HL-60 (cell line): ENCODE measurements around the gene HOXB13.

Experiments used
- DNase-seq, 2 experiments: peaks; one replicate each; pipeline ENCODE4 v3.0.0-alpha.2; 2010 to 2020; ENCODE audit warnings: low read depth in 1 of 2, low spot score in 1 of 2
- H3K27ac ChIP-seq: fragments of 250-450 bp; sonication (Bioruptor Pico); replicated peaks from 2 replicates; pipeline ENCODE4 v1.5.1; 2020; ENCODE audit warnings: mild to moderate bottlenecking, moderate library complexity
- H3K27me3 ChIP-seq: fragments of 250-450 bp; sonication (Bioruptor Pico); 2 replicates; pipeline ENCODE4 v1.5.1; 2021; ENCODE audit warnings: mild to moderate bottlenecking, moderate library complexity; ENCODE audit not compliant: insufficient read depth, poor library complexity, severe bottlenecking
- H3K4me3 ChIP-seq: replicated peaks from 2 replicates; pipeline ENCODE4 v1.5.1; 2011; ENCODE audit warnings: mild to moderate bottlenecking, control low read depth, low read length; ENCODE audit not compliant: insufficient read depth
- GABPA ChIP-seq: IDR thresholded peaks from 2 replicates; pipeline ENCODE4 v1.6.1; 2012; ENCODE audit warnings: low read depth
- POLR2AphosphoS5 ChIP-seq: IDR thresholded peaks from 2 replicates; pipeline ENCODE4 v1.6.1; 2012; ENCODE audit warnings: low read depth
- SPI1 ChIP-seq: IDR thresholded peaks from 2 replicates; pipeline ENCODE4 v1.6.1; 2012; ENCODE audit warnings: low read depth, mild to moderate bottlenecking, borderline replicate concordance
- TF ChIP-seq, protein P1 (sequence below): IDR thresholded peaks from 2 replicates; pipeline ENCODE4 v1.6.1; 2012; ENCODE audit warnings: low read depth; ENCODE audit not compliant: insufficient replicate concordance
- TF ChIP-seq, protein P2 (sequence below): IDR thresholded peaks from one replicate; pipeline ENCODE4 v1.5.1; 2011; ENCODE audit warnings: low read length, control low read depth, inconsistent platforms; ENCODE audit not compliant: insufficient read depth

The HOXB13 gene

DNA sequence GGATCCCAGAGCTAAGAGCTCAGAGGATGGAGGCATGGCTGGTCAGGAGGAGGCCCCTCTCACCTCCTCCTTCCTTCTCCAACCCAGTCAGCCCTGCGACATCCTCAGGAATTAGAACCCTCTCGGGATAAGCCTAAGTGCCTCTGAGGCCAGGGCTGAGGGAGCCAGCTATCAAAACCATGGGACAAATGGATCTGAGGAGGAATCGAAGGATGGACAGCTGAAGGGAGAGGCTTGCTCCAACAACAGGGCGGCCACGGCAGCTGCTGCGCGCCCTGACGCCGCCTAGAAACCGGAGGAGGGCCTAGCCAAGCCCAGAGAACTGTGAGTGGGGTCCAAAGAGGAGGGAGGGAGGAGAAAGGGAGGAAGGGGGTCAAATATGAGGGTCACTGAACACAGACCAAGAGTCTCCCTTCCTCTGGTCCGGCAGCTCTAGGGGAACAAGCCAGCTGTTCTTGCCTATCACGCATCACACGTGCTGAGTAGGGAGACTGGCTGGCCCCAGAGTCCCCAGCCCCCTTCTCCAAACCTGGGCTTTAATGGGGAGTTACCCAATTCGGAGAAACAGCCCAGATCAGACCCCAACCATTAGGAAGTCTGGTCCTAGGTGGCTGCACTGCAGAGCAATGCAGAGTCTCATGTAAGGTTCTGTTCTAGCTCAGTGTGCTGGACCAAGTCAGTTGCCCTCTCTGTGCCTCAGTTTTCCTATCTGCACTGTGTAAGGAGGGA is 5.9 kb upstream of the HOXB13 start:
- peaks cover 84% of the 10 kb centered on the region for H3K27me3 ChIP-seq
- no peak for DNase-seq
- H3K4me3 ChIP-seq = no peak overlapping the region
- TF ChIP-seq POLR2AphosphoS5 (no peak), GABPA (no peak), SPI1 (no peak)
- TF ChIP-seq, protein P1, sequence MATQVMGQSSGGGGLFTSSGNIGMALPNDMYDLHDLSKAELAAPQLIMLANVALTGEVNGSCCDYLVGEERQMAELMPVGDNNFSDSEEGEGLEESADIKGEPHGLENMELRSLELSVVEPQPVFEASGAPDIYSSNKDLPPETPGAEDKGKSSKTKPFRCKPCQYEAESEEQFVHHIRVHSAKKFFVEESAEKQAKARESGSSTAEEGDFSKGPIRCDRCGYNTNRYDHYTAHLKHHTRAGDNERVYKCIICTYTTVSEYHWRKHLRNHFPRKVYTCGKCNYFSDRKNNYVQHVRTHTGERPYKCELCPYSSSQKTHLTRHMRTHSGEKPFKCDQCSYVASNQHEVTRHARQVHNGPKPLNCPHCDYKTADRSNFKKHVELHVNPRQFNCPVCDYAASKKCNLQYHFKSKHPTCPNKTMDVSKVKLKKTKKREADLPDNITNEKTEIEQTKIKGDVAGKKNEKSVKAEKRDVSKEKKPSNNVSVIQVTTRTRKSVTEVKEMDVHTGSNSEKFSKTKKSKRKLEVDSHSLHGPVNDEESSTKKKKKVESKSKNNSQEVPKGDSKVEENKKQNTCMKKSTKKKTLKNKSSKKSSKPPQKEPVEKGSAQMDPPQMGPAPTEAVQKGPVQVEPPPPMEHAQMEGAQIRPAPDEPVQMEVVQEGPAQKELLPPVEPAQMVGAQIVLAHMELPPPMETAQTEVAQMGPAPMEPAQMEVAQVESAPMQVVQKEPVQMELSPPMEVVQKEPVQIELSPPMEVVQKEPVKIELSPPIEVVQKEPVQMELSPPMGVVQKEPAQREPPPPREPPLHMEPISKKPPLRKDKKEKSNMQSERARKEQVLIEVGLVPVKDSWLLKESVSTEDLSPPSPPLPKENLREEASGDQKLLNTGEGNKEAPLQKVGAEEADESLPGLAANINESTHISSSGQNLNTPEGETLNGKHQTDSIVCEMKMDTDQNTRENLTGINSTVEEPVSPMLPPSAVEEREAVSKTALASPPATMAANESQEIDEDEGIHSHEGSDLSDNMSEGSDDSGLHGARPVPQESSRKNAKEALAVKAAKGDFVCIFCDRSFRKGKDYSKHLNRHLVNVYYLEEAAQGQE = no peak
- TF ChIP-seq, protein P2, sequence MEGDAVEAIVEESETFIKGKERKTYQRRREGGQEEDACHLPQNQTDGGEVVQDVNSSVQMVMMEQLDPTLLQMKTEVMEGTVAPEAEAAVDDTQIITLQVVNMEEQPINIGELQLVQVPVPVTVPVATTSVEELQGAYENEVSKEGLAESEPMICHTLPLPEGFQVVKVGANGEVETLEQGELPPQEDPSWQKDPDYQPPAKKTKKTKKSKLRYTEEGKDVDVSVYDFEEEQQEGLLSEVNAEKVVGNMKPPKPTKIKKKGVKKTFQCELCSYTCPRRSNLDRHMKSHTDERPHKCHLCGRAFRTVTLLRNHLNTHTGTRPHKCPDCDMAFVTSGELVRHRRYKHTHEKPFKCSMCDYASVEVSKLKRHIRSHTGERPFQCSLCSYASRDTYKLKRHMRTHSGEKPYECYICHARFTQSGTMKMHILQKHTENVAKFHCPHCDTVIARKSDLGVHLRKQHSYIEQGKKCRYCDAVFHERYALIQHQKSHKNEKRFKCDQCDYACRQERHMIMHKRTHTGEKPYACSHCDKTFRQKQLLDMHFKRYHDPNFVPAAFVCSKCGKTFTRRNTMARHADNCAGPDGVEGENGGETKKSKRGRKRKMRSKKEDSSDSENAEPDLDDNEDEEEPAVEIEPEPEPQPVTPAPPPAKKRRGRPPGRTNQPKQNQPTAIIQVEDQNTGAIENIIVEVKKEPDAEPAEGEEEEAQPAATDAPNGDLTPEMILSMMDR = no peak
- H3K27ac ChIP-seq = no peak overlapping the region

DNA sequence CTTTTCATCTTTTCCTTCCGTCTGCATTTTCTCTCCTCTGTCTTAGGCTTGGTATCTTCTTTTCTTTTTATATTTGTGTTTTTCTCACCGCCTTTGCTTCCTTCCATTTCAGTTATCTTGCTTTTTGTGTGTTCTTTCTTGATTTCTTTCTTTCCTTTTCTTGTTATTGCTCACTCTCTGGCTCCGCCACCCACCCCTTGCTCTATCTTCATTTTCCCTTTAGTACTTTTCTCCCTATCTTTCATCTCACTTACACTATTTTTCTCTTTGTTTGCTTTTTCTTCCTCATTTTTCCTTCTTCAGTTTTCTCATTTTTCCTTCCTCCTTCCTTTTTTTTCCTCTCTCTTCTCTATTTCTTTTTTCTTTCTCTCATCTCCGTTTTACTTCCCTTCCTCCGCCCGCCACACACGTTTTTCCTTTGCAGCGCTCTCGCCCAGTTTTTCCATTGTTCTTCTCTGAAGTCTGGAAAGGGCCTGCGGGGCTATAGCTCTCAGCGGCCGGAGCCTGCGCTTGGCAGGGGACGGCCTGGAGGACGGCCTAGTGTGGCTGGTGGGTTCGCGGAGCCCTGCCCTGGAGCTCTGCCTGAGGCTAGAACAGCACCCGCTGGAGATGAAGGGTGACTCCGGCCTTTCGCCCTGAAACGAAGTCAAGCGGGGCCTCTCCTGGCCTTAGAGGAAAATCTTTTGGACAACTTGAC is 5.2 kb upstream of the HOXB13 start:
- no peak overlapping the region for H3K4me3 ChIP-seq
- no peak for DNase-seq
- TF ChIP-seq, protein P1 = no peak
- TF ChIP-seq, protein P2 = no peak
- no peak for TF ChIP-seq SPI1
- no peak for TF ChIP-seq GABPA
- TF ChIP-seq POLR2AphosphoS5 = no peak
- peaks cover 84% of the 10 kb centered on the region for H3K27me3 ChIP-seq
- H3K27ac ChIP-seq = no peak overlapping the region

DNA sequence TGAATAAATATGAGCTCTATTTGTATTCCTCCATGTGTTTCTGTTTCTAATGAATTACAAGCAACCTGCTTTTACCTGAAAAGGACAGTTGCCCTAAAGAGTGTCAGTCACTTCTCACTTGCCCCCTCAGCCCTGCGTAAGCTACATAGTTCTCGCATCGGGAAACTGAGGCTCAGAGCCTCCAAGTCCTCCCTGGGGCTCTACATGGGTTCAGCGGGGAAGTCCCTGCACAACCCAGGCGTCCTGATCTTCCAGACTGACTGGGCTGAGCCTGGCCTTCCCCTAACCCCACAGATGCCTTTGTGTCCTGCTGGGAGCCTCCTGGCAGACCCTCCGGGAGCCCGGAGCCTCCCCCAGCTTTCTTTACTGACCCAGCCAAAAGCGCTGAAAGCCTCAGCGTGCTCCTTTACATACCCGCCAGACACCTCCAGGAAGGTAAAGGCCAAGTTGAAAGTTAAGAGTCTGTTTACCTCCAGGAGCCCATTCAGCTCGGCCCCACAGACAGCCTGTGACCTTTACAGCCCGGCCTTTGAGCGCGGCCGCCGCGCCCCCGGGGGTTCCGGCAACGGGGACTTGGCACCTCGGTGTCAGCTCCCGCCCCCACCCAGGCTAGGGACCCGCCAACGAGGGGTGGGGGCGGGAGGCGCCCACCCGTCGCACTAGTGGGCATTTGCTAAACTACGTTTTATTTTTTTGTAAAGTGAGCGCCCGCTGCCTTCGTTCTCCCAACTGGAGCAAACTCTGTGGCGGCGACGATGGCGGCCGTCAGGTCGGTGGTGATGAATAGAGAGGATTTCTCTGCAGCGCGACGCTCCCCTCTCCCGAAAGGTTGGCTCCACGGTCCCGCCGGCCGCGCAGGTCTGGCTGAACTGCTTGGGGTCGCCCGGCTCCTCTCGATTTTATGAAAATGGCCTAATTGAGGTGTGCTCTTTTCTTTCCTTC is 4.4 kb upstream of the HOXB13 start:
- Histone ChIP-seq H3K4me3 (no peak overlapping the region), H3K27ac (no peak overlapping the region), H3K27me3 (peaks cover 85% of the 10 kb centered on the region)
- no peak for DNase-seq
- TF ChIP-seq POLR2AphosphoS5 (no peak), SPI1 (no peak), GABPA (no peak)

DNA sequence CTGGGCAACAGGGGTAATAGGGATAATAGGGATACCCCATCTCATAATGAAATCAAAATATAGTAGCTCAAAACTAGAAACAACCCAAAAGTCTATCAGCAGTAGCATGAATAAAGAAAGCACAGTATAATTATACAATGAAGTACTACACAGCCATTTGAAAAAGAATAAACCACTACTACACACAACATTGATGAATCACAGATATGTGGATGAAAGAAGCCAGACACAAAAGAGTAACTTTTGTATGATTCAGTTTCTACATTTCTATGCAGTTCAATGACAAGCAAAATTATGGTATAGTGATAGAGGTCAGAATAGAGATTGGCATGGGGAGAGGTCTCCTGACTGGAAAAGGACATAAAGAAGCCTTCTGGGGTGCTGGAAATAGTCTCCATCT is 2.8 kb upstream of the HOXB13 start:
- Histone ChIP-seq H3K27me3 (peaks cover 96% of the 10 kb centered on the region), H3K27ac (no peak overlapping the region), H3K4me3 (no peak overlapping the region)
- no peak for DNase-seq
- TF ChIP-seq, protein P1 = no peak
